Spleen (tissue), 11 donors: ENCODE measurements around the gene OTOA. TPM values are rescaled to one million over a fixed set of nuclear protein-coding genes. Genes with fewer than 3 reads are reported as not detected.
"Not testable (repeated sequence)": the region's sequence is repeated elsewhere in the genome, so short reads cannot be mapped to it uniquely, and the experiment has no call there.

Experiments used
- DNase-seq: peaks from one replicate; pipeline ENCODE4 v3.0.0-alpha.2; 2020
- H3K27ac ChIP-seq, 8 donors: fragments of 200-600 bp; sonication (generic) in 7 of 8; 1 replicate in 4 of 8; 2 replicates in 4 of 8; pipeline versions ENCODE4 v1.5.0 to v1.8.0; 2016 to 2021; ENCODE audit warnings: inconsistent platforms in 4 of 8, mild to moderate bottlenecking in 4 of 8, moderate library complexity in 1 of 8
- H3K27me3 ChIP-seq, 7 donors: fragments of 200-600 bp; sonication (generic) in 6 of 7; replicated peaks in 1 of 7; 1 replicate in 4 of 7; 2 replicates in 3 of 7; pipeline versions ENCODE4 v1.5.0 to v1.8.0; 2016 to 2021; ENCODE audit warnings: inconsistent platforms in 3 of 7, mild to moderate bottlenecking in 1 of 7
- H3K36me3 ChIP-seq, 6 donors: fragments of 200-600 bp; sonication (generic) in 5 of 6; 1 replicate in 4 of 6; 2 replicates in 2 of 6; pipeline versions ENCODE4 v1.5.0 to v1.8.0; 2016 to 2021; ENCODE audit warnings: inconsistent platforms in 2 of 6
- H3K4me1 ChIP-seq, 6 donors: fragments of 200-600 bp; sonication (generic) in 5 of 6; 1 replicate in 3 of 6; 2 replicates in 3 of 6; pipeline versions ENCODE4 v1.5.0 to v1.8.0; 2016 to 2021; ENCODE audit warnings: inconsistent platforms in 3 of 6
- H3K4me3 ChIP-seq, 8 donors: fragments of 200-600 bp; sonication (generic) in 7 of 8; 1 replicate in 4 of 8; 2 replicates in 4 of 8; pipeline versions ENCODE4 v1.5.0 to v1.8.0; 2016 to 2021; ENCODE audit warnings: inconsistent platforms in 4 of 8, mild to moderate bottlenecking in 4 of 8, moderate library complexity in 2 of 8
- H3K9me3 ChIP-seq, 8 donors: fragments of 200-600 bp; sonication (generic) in 7 of 8; 1 replicate in 4 of 8; 2 replicates in 4 of 8; pipeline versions ENCODE4 v1.5.0 to v1.8.0; 2016 to 2021; ENCODE audit warnings: inconsistent platforms in 4 of 8
- WGBS, 5 donors: extraction: QIAGEN DNeasy Blood & Tissue Kit in 3 of 5; methylation state at CpG; one replicate each; pipeline versions ENCODE4 v1.1.5 to v1.1.7; 2013 to 2018; 5-methylcytosine and 5-hydroxymethylcytosine counted together
- intact Hi-C: fragments of 100-400 bp; cut with DNase I; formaldehyde crosslinking; loops from one replicate; pipeline ENCODE4 v1.15.0; 2023; ENCODE audit warnings: low total_unique reads
- polyA plus RNA-seq, 3 donors: library from polyadenylated mRNA; stranded (reverse); fragments of 200-250 nt; gene quantifications; one replicate each; pipeline ENCODE4 v1.2.1, GENCODE V29; 2013
- total RNA-seq, 7 donors: library from RNA; depleted of rRNA in 3 of 7; stranded (reverse); fragments of >200 nt in 3 of 7; fragmentation: NEBNext Ultra II Directional in 4 of 7; extraction: Animal tissue kit (Norgen Biotek cat#: 25700) in 4 of 7; gene quantifications; one replicate each; pipeline versions ENCODE4 v1.1.0 to v1.2.1, GENCODE V29; 2016 to 2021
- donor health status: healthy with polysubstance abuse.
- donor health status: DM: no; HTN: no; CAD: no; lungs with moderate emphysema.
- donor health status: DM: no; HTN: no; CAD: no.
- donor health status: Bipolar disorder and iron deficiency.
- donor health status: healthy.
- donor health status: DM: no; HTN: no; CAD: no.
- donor health status: DM: yes; HTN: yes; CAD: no.

Gene OTOA
- total and polyA plus RNA-seq, 10 donors: 0.86 to 3.1 (median 2.2) TPM

DNA sequence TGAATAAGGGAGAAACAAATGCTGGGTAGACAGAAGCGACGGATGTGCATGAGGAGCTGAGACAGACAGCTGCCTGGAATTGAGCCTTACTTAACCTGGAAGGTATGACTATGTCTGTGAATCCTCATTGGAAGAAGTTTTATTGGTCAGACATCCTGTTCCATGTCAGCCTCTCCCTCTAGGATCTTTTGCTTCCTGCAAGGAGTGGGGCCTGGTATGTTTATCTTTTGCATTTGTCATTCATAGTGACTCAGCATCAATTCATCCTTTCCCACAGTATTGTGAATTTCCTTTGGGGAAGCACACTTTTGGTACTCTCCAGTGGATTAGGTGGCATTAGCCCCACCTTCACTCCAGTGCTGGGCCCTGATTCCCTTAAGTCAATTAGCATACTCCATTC is 105.5 kb downstream of the OTOA start:
- intact Hi-C loops: not testable (repeated sequence)

GRCh38 chr16:21770584-21770983 is 106.8 kb downstream of the OTOA start:
- WGBS, 5 donors: 67 to 100% (median 71%) methylated on average over 1 of the region's 5 CpGs
- intact Hi-C loops, H3K27me3 ChIP-seq, H3K36me3 ChIP-seq, H3K4me3 ChIP-seq, H3K4me1 ChIP-seq, H3K9me3 ChIP-seq, DNase-seq, H3K27ac ChIP-seq: not testable (repeated sequence)

More for the DNA sequence above, 105.5 kb downstream of the OTOA start:
- not testable (repeated sequence) for H3K27ac ChIP-seq, H3K27me3 ChIP-seq, H3K4me1 ChIP-seq, H3K4me3 ChIP-seq, DNase-seq, H3K36me3 ChIP-seq, H3K9me3 ChIP-seq
- 92 to 96% (median 94%) methylated on average over 2 of the region's 2 CpGs; no CpG with 5 or more reads in 1 of the 5 donors for WGBS, 5 donors

DNA sequence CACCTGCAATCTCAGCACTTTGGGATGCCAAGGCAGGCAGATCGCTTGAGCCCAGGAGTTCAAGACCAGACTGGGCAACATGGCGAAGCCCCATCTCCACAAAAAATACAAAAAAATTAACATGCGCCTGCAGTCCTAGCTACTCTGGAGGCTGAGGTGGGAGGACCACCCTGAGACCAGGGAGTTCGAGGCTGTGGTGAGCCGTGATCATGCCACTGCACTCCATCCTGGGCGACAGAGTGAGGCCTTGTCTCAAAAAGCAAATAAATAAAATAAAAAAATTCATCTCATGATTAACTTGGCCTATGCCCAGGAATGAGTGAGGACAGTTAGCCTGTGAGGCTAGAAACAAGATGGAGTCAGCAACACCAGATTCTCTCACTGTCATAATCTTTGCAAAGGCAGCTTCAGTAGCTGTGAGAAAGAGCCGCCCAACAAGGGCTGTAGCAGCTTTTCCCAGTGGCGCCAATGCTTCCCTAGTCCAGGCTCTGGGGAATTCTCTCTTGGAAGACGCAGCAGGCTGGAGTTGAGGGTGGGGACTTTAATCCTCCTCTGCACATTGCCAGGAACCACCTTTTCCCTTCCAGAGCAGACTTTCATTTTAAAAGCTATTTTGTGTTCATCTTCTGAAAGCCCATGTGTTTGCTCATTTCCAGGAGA is 108.9 kb downstream of the OTOA start:
- H3K4me1 ChIP-seq, intact Hi-C loops, H3K27ac ChIP-seq, DNase-seq, H3K36me3 ChIP-seq, H3K4me3 ChIP-seq, H3K9me3 ChIP-seq, H3K27me3 ChIP-seq: not testable (repeated sequence)
- 83 to 93% (median 87%) methylated on average over 9 of the region's 9 CpGs for WGBS, 5 donors

DNA sequence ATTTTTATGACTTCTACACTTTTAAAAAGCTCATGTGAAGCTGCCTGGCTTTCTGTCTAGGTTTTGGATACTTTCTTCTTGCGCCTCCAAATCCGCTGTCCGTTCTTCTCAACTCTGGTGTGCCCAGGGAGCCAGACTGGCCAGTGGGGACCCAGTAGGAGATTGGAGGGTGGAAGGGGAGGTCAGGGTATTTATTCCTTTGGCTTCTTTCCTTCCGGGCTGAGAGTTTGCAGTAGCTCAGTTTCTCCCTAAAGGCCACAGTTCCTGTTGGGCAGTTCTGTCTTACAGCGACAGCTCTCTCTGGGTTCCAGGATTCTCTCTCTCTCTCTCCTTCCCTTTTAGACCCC is 109.4 kb downstream of the OTOA start:
- H3K4me3 ChIP-seq, intact Hi-C loops, H3K4me1 ChIP-seq, H3K9me3 ChIP-seq, H3K27me3 ChIP-seq, H3K36me3 ChIP-seq, H3K27ac ChIP-seq: not testable (repeated sequence)
- 79 to 89% (median 85%) methylated on average over 5 of the region's 5 CpGs for WGBS, 5 donors
- DNase-seq: peak; percentile 71

- DNase-seq, H3K4me3 ChIP-seq, H3K4me1 ChIP-seq, intact Hi-C loops, H3K36me3 ChIP-seq, H3K27me3 ChIP-seq, H3K27ac ChIP-seq, H3K9me3 ChIP-seq: not testable (repeated sequence)
- no CpG with 5 or more reads among the region's 5 CpGs for WGBS, 5 donors
Measured at GRCh38 chr16:21780525-21780924, 116.8 kb downstream of the OTOA start.

- DNase-seq, intact Hi-C loops, H3K4me1 ChIP-seq, H3K4me3 ChIP-seq, H3K9me3 ChIP-seq, H3K36me3 ChIP-seq, H3K27me3 ChIP-seq: not testable (repeated sequence)
- WGBS, 5 donors: 6 to 26% (median 20%) methylated on average over 1 of the region's 1 CpG; no CpG with 5 or more reads in 2 of the 5 donors
- peak overlapping the region in 1 of 8 donors; percentile 43 for H3K27ac ChIP-seq
Measured at GRCh38 chr16:21790506-21790905, 126.7 kb downstream of the OTOA start.

DNA sequence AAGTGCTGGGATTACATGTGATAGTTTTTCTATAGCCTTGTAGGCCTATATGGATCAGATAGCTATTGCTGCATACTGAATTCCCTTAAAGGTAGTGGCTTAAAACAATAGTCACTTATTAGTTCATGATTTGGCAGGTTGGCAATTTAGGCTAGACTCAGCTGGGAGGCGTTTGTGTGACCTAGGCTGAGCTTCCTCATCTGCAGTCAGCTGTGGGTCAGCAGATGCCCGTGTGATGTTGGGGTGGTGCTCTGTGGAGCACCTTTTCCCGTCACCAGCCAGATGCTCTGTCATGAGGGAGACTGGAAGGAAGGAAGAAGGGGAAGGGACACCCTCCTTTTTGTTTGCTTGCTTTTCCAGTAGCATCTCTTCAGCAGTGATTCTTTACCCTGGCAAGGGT is 129.5 kb downstream of the OTOA start:
- H3K36me3 ChIP-seq: peaks cover 0 to 17% (median 2%) of the 10 kb centered on the region in 6 donors
- H3K27ac ChIP-seq, intact Hi-C loops, H3K4me1 ChIP-seq, H3K27me3 ChIP-seq, H3K9me3 ChIP-seq, DNase-seq, H3K4me3 ChIP-seq: not testable (repeated sequence)
- 48 to 79% (median 51%) methylated on average over 2 of the region's 3 CpGs; no CpG with 5 or more reads in 2 of the 5 donors for WGBS, 5 donors

DNA sequence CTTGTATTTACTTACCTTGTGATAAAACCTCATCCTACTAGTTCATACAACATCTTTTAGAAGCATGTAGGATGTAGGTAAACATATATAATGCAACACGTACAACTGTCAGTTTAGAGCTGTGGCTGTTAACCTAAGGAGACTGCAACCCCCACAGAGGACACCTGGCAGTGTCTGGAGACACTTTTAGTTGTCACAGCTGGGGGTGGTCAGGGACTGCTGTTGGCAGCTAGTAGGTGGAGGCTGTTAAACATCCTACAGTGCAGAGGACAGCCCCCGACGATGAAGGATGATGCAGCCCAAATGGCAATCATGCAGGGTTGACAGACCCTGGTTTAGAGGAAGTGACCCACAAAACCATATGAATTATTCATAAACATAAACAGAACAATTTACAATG is 134.8 kb downstream of the OTOA start:
- H3K4me3 ChIP-seq, H3K9me3 ChIP-seq, intact Hi-C loops, DNase-seq, H3K27ac ChIP-seq, H3K27me3 ChIP-seq, H3K4me1 ChIP-seq: not testable (repeated sequence)
- peaks cover 0 to 34% (median 4%) of the 10 kb centered on the region in 6 donors for H3K36me3 ChIP-seq
- WGBS, 5 donors: no CpG with 5 or more reads among the region's 3 CpGs
